LNCaP clone FGC (cell line): ENCODE measurements around the gene POLR2E.

Source experiments
- DNase-seq: peaks from one replicate; pipeline ENCODE4 v3.0.0-alpha.2; 2011; ENCODE audit warnings: low read depth
- H3K4me3 ChIP-seq: 2 replicates; pipeline ENCODE4 v1.5.1; 2011; ENCODE audit warnings: mild to moderate bottlenecking, low read depth, low read length, control low read depth
- TF ChIP-seq, protein P1 (sequence below): IDR thresholded peaks from 2 replicates; pipeline ENCODE4 v1.5.1; 2012; ENCODE audit warnings: mild to moderate bottlenecking; ENCODE audit not compliant: control insufficient read depth, insufficient read depth; ENCODE audit errors: extremely low read depth

Gene POLR2E

DNA sequence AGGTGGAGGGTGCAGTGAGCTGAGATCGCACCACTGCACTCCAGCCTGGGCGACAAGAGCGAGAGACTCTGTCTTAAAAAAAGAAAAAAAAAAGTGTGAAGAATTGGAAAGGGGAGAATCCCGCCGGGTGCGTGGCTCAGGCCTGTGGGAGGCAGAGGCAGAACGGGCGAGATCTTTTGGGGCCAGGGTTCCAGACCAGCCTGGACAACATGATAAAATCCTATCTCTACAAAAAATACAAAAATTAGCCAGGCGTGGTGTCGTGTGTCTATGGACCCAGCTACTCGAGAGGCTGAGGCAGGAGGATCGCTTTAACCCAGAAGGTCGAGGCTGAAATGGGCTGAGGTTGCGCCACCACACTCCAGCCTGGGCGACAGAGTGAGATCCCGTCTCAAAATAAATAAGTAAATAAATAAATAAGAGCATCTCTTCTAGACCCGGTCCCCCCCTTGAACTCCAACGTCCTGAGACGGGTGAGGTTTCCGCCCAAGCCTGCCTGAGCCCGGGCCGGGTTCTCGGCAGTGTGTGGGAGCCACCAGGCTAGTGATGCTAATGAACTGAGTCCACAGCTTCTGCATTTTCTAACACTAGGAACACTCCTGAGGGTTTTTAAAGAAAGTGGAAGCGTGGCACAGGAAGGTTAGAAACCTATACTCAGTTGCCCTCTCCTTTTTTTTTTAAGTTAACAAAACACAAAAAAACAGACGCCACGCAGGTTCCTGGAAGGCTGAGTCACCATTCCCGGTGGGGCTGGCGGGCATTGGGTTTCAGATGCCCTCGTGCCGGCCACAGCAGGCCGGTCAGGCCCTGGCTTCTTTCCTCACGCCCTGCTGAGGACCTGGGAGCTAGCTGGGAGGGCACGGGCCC lies 30.7 kb upstream of the POLR2E start:
- TF ChIP-seq, protein P1, sequence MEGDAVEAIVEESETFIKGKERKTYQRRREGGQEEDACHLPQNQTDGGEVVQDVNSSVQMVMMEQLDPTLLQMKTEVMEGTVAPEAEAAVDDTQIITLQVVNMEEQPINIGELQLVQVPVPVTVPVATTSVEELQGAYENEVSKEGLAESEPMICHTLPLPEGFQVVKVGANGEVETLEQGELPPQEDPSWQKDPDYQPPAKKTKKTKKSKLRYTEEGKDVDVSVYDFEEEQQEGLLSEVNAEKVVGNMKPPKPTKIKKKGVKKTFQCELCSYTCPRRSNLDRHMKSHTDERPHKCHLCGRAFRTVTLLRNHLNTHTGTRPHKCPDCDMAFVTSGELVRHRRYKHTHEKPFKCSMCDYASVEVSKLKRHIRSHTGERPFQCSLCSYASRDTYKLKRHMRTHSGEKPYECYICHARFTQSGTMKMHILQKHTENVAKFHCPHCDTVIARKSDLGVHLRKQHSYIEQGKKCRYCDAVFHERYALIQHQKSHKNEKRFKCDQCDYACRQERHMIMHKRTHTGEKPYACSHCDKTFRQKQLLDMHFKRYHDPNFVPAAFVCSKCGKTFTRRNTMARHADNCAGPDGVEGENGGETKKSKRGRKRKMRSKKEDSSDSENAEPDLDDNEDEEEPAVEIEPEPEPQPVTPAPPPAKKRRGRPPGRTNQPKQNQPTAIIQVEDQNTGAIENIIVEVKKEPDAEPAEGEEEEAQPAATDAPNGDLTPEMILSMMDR = no peak
- no peak for DNase-seq
- no peak overlapping the region for H3K4me3 ChIP-seq

DNA sequence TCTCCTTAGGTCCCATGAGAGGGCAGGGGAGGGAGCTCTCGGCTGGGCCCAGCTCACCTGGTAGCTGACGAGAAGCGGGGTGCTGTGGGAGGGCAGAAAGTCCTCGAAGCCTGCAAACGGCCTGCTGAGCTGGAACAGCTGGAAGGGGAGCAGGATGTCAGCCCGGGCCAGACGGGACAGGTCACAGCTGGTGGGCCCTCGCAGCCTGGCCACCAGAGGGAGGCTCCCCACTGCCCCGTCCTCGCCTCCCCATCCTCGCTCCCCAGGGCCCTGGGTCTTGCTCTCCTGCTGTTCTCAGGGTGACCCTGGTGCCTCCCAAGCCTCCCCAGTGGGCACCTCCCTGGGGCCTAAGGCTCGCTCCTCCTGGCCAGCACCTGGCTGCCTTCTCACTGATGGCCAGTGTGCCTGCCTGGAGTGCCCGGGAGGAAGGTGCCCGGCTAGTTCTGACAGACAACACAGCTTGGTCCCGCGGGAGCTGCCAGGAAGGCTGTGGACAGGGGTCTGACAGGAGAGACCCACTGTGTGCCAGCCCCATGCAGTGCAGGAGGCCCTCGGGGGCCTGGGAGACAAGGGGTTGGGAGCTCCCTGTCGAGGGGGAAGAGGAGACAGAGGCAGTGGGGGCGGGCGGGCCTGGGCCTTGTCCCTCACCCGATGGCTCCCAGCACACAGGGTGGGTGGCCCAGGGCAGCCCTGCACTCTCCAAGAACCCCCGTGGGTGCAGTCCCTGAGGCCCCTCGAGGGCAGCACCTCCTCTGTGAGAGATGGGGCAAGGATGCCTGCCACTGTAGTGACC lies 28.9 kb upstream of the POLR2E start:
- TF ChIP-seq, protein P1 = no peak
- no peak for DNase-seq

GRCh38 chr19:1123381-1123780 lies 28.2 kb upstream of the POLR2E start:
- TF ChIP-seq, protein P1 = no peak
- DNase-seq = no peak
- H3K4me3 ChIP-seq = no peak overlapping the region

More for the DNA sequence above, 28.9 kb upstream of the POLR2E start:
- no peak overlapping the region for H3K4me3 ChIP-seq

GRCh38 chr19:1122972-1123363 lies 27.8 kb upstream of the POLR2E start:
- TF ChIP-seq, protein P1 = no peak
- no peak overlapping the region for H3K4me3 ChIP-seq
- DNase-seq = no peak

DNA sequence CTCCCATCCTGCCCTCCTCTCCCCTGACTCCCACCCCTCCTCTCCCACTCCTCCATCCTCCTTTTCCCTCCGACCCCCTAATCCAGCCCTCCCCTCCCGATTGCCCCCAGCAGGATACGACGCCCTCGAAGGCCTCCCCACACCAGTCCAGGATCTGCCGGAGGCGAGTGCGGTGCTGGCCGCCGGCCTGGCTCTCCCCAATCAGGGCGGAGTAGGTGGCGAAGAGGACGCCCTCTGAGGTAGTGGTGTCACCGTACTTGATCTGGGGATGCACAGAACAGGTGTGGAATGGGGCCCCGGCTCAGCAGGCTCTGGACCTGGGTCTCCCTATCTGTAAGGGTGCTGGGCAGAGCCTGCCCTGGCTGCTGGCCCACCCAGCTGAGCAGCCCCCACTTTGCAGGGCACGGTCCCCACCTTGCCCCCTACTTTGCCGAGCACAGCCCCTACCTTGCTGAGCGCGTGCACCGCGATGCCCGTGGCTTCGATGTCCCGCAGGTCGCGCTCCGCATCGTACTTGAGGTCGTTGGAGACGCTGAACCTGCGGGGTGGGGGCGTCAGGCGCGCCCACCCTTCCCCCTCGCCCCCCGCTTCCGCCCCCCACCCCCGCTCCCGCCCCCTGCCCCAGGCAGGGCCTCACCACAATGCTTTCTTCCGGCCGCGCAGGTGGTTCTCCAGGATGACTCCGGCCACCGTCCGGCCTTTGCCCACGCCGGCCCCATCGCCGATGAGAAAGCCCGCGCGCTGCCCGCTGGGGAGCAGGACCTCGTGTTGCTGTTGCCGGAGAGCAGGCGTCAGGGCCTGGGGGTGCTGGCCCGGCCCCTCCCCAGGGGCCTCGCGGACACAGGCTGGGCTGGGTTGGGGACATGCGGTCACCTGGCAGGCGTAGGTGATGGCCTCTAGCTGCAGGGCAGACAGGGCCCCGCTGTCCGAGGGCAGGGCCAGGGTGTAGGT lies 27.1 kb upstream of the POLR2E start:
- TF ChIP-seq, protein P1 = no peak
- no peak for DNase-seq
- H3K4me3 ChIP-seq = no peak overlapping the region

DNA sequence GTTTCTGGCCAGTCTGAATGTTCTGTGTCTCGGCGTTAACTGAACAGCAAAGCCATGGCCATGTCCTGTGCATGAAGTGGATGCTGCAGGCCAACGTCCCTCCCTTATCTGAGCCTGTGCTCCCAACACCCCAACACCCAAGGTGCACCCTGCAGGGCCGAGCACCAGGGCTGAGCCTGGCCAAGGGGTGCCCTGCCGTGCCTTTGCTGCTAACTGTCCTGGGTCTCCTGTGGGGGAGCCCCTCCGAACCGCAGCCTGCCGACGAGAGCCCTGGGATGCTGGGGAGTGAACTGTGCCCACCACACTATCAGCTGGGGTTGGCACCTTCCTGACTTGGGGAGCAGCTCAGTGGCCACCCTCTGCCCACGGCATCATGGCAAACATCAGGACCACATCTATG lies 26.2 kb upstream of the POLR2E start:
- DNase-seq = no peak
- no peak overlapping the region for H3K4me3 ChIP-seq
- TF ChIP-seq, protein P1 = no peak
